Activated T-cell treated with anti-CD3 and anti-CD28 coated beads for 24 hours (primary cell): ENCODE results near the gene KRT2.

Experiments
- DNase-seq: peaks from one replicate; pipeline ENCODE4 v3.0.0-alpha.2; 2020; ENCODE audit warnings: low read depth

The KRT2 gene

GRCh38 chr12:52637299-52637698 lies 14.7 kb downstream of the KRT2 start:
- DNase-seq, result no peak

- DNase-seq, result no peak
Observed at GRCh38 chr12:52636592-52637258, 15.3 kb downstream of the KRT2 start.

GRCh38 chr12:52636189-52636588 lies 15.8 kb downstream of the KRT2 start:
- DNase-seq, result no peak

DNA sequence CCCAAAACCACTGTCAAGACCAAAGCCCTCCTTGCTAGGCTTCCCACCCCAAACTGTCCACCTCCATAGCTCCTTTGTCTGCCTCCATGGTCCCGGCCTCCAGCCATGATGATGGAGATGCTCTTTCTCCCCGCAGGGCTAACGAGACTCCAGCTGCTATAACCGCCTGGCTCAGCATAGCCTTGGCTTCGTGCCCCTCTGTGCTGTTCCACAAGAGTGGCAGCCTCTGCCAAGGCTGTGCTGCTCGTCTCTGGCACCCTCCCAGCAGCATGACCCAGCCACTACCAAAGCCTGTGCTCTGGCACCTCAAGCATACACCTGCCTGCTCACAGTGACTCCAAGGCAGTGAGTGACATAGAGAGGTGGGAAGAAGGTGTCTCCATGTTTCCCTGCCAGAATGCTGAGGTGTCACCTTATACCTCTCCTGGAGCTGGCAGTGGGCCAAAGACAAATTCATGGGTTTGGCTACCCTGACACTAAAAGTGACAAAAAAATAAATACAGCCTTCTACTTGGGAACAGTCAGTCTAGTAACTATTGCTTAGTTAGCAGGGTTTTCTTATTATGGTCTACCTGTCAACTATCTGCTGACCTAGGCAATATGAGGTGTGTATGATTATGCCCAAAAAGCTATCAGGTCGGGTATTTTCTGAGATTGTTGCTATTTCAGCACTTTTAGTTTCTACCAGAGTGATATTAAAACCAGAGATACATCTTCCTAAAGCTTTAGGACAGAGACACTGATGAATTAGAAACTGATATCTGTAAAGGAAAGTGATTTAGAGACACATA lies 17.6 kb downstream of the KRT2 start:
- no peak for DNase-seq

GRCh38 chr12:52633383-52633782 lies 18.6 kb downstream of the KRT2 start:
- no peak for DNase-seq

GRCh38 chr12:52632656-52633055 lies 19.4 kb downstream of the KRT2 start:
- no peak for DNase-seq

DNA sequence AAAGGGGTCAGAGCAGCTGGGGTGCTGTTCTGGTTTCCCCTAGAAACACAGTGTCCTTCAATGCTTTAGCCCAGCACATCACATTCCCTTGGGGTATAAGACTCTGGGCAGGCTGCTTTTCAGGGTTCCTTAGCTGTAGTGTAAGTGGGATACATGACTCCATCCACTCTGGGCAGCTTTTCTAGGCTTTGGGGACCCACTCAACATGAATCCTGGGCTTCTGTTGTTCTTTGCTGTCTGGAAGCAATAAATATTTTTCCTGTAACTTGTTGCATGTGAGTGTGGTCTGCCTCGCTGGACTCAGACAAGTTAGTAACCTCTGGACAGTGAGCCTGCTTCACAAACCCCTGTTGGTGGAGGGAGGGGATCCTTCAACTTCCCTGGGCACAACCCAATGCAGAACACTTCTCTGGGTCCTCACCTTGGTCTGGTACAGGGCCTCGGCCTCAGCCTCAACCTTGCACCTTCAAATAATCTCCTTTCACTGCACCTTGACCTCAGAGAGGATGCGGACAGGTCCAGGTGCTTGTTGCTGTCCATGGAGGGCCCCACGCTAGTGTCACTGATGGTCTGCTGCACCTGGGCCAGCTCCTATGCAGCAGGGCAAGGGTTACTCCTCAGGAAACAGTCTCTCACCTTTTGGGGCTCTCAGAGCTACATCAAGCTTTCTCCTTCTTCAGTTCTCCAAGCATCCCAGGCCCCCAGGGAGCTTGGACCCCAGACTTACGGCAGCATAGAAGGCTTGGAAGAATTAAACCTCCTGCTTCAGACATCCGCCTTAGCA lies 20.1 kb downstream of the KRT2 start:
- no peak for DNase-seq

- no peak for DNase-seq
Observed at GRCh38 chr12:52631264-52631663, 20.7 kb downstream of the KRT2 start.

DNA sequence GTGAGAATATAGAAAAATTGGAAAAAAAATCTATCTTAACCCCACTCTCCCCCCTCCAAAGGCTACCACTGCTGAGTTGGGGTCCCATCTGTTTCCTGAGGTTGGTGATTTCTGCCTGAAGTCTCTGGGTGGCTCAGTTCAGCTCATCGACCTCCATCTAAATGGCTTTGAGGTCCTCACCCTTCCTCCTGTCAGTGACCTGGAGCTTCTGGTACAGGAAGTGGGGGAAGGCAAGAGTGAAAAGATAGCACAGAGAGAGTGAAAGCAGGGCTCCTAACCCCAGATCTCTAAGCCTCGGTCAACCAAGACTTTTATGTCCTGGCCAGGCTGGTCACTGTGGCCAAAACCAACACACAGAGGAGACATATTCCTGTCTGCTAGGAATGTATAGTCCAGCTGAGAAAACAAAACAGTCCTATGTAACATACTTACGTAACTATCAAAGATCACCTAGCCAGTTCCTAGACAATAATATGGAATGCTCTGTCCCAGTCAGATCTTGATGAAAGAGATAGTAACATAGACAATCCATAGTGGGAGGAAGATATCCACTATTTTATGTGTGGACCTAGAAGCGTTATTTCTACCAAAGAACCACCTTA lies 21.3 kb downstream of the KRT2 start:
- no peak for DNase-seq

DNA sequence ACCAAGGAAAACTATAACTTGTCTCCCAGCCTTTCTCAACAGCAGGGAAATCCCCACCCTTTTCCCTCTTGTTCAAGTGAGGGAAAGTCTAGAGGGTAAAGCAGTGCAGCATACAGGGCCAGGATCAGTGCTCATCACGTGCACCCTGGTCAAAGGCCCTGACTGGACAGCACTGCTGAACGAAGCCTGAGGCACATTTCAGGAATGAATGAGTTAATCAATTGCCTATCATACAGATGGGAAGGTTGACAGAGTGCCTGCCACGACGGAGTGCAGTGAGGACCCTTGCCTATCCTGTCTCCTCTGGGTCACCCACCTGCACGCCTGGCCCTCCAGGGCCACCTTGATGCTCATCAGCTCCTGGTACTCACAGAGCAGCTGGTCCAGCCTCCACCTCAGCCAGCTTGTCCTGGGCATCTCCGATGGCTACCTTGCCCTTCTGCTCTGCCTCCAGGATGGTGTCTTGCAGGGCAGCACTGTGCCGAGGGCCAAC lies 22.0 kb downstream of the KRT2 start:
- DNase-seq, result no peak

- DNase-seq, result no peak
Observed at GRCh38 chr12:52629281-52630007, 22.6 kb downstream of the KRT2 start.

- DNase-seq, result no peak
Observed at GRCh38 chr12:52628841-52629240, 23.2 kb downstream of the KRT2 start.

GRCh38 chr12:52628111-52628507 lies 23.9 kb downstream of the KRT2 start:
- DNase-seq, result no peak

- DNase-seq, result no peak
Observed at GRCh38 chr12:52627395-52628110, 24.5 kb downstream of the KRT2 start.

DNA sequence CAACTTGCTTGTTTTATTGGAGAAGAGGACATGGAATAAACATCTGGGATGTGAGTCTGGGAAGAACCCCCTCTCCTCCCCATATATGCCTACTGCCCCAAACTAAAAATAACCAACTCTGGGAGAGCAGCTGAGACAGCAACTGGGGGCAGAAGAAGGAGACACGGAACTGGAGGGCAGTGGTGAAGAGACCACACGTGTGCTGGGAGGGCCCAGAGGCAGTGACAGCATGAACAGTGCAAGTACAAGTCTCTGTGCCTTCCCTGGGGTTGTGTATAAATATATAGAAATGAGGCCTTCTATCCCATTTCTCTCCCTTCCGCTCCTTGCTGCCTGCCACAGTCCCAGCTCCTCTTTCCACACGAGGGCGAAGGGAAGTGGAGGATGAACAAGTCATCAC lies 29.7 kb downstream of the KRT2 start:
- no peak for DNase-seq

DNA sequence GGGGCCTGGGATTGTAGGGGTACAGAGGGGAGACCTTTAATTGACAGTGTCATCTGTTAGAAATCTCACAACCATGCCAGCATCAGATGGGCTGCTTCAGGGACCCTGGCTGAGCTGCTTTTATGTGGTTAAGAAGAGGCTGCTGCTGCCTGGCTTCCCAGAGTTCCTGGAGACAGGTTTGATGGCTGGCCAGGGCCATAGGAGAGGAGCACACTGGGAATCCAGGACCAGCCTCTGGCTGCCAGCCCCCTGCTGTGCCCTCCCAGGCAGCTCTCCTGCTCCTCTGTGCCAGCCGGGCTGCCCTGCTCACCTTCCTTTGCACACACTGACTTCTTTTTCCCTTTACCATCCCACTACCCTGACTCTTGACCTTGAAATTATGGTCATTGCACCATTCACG lies 33.1 kb downstream of the KRT2 start:
- no peak for DNase-seq

DNA sequence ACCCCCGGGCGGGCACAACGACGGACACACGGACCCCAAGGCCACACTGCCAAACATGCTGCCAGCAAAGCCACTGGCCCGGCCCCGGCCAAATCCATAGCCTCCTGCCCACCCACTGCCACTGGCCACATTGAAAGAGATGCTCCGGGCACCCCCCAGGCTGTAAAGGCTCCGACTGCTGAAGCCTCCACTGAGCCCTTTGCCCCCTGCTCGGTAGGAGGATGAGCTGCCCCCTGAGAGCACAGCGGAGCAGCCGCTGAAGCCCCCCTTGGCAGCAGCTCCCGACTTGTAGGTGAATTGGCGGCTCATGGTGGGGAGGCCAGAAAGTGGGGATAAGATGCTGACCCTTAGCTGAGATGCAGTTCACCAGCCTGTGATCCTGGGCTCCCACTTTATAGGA lies 33.8 kb downstream of the KRT2 start, which contains the start of gene KRT73:
Gene KRT73, minus strand, starts transcription at position 344 of the 400 bp plus-strand sequence. Its CDS starts 35 bp downstream, at position 309.
- no peak for DNase-seq

GRCh38 chr12:52617403-52617785 lies 34.6 kb downstream of the KRT2 start:
- no peak for DNase-seq

- no peak for DNase-seq
Observed at GRCh38 chr12:52616680-52617402, 35.2 kb downstream of the KRT2 start.

- no peak for DNase-seq
Observed at GRCh38 chr12:52615912-52616311, 36.1 kb downstream of the KRT2 start.
